ENCODE data around the gene BMP6. TPM values are rescaled to one million over a fixed set of nuclear protein-coding genes. Genes with fewer than 3 reads are reported as not detected.

The BMP6 gene
- total and polyA plus RNA-seq, 2 of the 4 experiments (the other 2 are of a cell fraction), result 0.18 to 0.19 TPM

DNA sequence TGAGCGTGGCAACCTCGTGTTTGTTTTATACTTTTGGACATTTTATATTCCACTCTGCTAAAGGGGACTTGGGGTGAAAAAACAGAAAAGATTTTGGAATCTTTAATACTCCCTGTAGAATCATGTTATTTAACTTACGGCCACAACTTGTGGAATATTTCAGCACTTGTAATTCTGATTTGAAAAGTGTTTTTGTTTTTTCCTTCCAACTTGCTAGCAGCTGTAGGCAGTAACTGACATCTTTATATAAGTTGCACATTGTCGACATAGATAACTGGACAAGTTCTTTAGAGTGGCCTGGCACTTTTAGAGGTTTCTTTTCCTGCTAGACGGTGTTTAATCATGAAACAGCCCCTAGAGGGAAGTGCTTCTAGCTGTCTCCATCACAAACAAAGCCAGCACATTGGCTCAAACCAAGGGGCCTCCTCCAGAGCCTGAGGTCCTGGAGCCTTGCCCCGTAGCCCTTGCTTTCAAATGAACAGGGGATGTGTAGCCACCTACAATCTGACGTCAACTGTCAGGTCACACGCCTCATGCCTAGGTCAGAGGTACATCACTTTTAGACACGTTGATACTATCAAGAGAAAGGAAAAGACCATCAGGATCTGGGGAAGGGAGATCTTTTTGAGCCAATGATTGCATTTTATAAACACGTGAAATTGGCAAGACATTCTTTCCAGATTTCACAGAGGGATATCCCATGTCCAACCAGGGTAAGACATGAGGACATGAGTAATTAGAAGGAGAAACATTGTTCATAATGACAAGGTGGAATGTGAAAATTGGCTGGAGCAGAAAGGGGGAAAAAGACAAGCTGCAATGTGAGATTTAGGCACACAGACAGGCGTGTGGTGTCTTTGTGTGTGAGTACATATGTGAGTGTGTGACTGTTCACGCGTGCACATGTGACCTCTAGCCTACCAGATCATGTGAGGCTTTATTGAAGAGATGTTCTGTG, 92.6 kb downstream of the BMP6 start:
- H3K9me1 ChIP-seq (ENCODE audit: insufficient read depth, low read length), result no peaks in the 10 kb centered on the region; the same call in 1 of the 2 replicates
- POLR2A ChIA-PET (ENCODE audit: unreplicated experiment), result no interaction called here
- TF ChIP-seq FOS (IDR thresholded peaks at IDR 0.05; ENCODE audit: low read depth, low read length), result no peak
- TF ChIP-seq, protein P1, sequence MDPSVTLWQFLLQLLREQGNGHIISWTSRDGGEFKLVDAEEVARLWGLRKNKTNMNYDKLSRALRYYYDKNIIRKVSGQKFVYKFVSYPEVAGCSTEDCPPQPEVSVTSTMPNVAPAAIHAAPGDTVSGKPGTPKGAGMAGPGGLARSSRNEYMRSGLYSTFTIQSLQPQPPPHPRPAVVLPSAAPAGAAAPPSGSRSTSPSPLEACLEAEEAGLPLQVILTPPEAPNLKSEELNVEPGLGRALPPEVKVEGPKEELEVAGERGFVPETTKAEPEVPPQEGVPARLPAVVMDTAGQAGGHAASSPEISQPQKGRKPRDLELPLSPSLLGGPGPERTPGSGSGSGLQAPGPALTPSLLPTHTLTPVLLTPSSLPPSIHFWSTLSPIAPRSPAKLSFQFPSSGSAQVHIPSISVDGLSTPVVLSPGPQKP (IDR thresholded peaks at IDR 0.05; ENCODE audit: borderline replicate concordance, low read depth, low read length), result no peak
- TF ChIP-seq, protein P2, sequence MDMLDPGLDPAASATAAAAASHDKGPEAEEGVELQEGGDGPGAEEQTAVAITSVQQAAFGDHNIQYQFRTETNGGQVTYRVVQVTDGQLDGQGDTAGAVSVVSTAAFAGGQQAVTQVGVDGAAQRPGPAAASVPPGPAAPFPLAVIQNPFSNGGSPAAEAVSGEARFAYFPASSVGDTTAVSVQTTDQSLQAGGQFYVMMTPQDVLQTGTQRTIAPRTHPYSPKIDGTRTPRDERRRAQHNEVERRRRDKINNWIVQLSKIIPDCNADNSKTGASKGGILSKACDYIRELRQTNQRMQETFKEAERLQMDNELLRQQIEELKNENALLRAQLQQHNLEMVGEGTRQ (IDR thresholded peaks at IDR 0.05; ENCODE audit: low read depth, low read length), result no peak
- TF ChIP-seq NFE2L2 (IDR thresholded peaks at IDR 0.05; ENCODE audit: low read depth, low read length), result no peak
- TF ChIP-seq RAD21 (IDR thresholded peaks at IDR 0.05; ENCODE audit: low read length), result no peak
- no peak for TF ChIP-seq POLR2A (IDR thresholded peaks at IDR 0.05; ENCODE audit: low read depth, low read length)
- no peak for TF ChIP-seq MAFK (IDR thresholded peaks at IDR 0.05; ENCODE audit: low read depth, low read length)
- TF ChIP-seq MXI1 (IDR thresholded peaks at IDR 0.05; ENCODE audit: borderline replicate concordance, low read depth, low read length), result no peak
- TF ChIP-seq SMC3 (IDR thresholded peaks at IDR 0.05; ENCODE audit: low read depth, low read length), result no peak
- TF ChIP-seq, protein P3, sequence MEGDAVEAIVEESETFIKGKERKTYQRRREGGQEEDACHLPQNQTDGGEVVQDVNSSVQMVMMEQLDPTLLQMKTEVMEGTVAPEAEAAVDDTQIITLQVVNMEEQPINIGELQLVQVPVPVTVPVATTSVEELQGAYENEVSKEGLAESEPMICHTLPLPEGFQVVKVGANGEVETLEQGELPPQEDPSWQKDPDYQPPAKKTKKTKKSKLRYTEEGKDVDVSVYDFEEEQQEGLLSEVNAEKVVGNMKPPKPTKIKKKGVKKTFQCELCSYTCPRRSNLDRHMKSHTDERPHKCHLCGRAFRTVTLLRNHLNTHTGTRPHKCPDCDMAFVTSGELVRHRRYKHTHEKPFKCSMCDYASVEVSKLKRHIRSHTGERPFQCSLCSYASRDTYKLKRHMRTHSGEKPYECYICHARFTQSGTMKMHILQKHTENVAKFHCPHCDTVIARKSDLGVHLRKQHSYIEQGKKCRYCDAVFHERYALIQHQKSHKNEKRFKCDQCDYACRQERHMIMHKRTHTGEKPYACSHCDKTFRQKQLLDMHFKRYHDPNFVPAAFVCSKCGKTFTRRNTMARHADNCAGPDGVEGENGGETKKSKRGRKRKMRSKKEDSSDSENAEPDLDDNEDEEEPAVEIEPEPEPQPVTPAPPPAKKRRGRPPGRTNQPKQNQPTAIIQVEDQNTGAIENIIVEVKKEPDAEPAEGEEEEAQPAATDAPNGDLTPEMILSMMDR (conservative IDR thresholded peaks at IDR 0.05; ENCODE audit: low read depth, low read length), result no peak
- TF ChIP-seq CHD1 (IDR thresholded peaks at IDR 0.05; ENCODE audit: low read depth, low read length), result no peak
- no peak for TF ChIP-seq MAZ (IDR thresholded peaks at IDR 0.05; ENCODE audit: borderline replicate concordance, low read depth, low read length)
- TF ChIP-seq RCOR1 (IDR thresholded peaks at IDR 0.05; ENCODE audit: insufficient replicate concordance, low read length), result no peak
- no peak for TF ChIP-seq RFX5 (IDR thresholded peaks at IDR 0.05; ENCODE audit: low read depth, low read length)

More for the DNA sequence above, 92.6 kb downstream of the BMP6 start:
- H2BK120ac ChIP-seq (ENCODE audit: low read depth, low read length), result no peak overlapping the region
- H3K4ac ChIP-seq (ENCODE audit: low read depth, low read length), result no peak overlapping the region
- no peak overlapping the region for H3K4me3 ChIP-seq (ENCODE audit: insufficient read depth, low read depth, low read length)
- H2AK9ac ChIP-seq (replicated peaks; ENCODE audit: low read depth, low read length, poor library complexity), result no peak overlapping the region
- H2AFZ ChIP-seq (replicated peaks; ENCODE audit: low read length, poor library complexity), result no peak overlapping the region
- no peaks in the 10 kb centered on the region for H3K27me3 ChIP-seq (ENCODE audit: control insufficient read depth, insufficient read depth, low read length)
- no peak overlapping the region for H2BK15ac ChIP-seq (ENCODE audit: low read depth, low read length)
- dilution Hi-C loops (cut with HindIII; ENCODE audit: low sequenced_read_pairs, unreplicated experiment) (no loop called here), intact Hi-C loops (cut with micrococcal nuclease) (no loop called here), in situ Hi-C loops (cut with MboI; ENCODE audit: low sequenced_read_pairs) (no loop called here)
- H3K9me3 ChIP-seq (ENCODE audit: control insufficient read depth, insufficient read depth, low read length), result no peaks in the 10 kb centered on the region
- CTCF ChIA-PET, result no interaction called here
- no peak overlapping the region for H3K9ac ChIP-seq (ENCODE audit: low read depth, low read length)
- no peaks in the 10 kb centered on the region for H3K79me1 ChIP-seq (ENCODE audit: low read depth in 1 of 2, low read length in 2 of 2)
- DNase-seq, result no peak
- H3K4me2 ChIP-seq (ENCODE audit: low read depth, low read length), result no peak overlapping the region
- H4K20me1 ChIP-seq (ENCODE audit: insufficient read depth, low read length), result no peaks in the 10 kb centered on the region; the same call in 1 of the 2 replicates
- no peak overlapping the region for H2AK5ac ChIP-seq (ENCODE audit: low read depth, low read length)
- H2BK20ac ChIP-seq (ENCODE audit: low read depth, low read length), result no peak overlapping the region
- no peaks in the 10 kb centered on the region for H3K36me3 ChIP-seq (ENCODE audit: control insufficient read depth, insufficient read depth, low read length)
- peak overlapping the region; percentile 53; the same call in 1 of the 2 replicates for H3K18ac ChIP-seq (ENCODE audit: low read depth, low read length)
- no peak overlapping the region for H3K56ac ChIP-seq (ENCODE audit: extremely low read depth, insufficient read depth, low read length)
- no peak overlapping the region for H2BK5ac ChIP-seq (ENCODE audit: low read depth, low read length, poor library complexity, severe bottlenecking)
- peaks cover 6% of the 10 kb centered on the region; the same call in 1 of the 2 replicates for H3K4me1 ChIP-seq (ENCODE audit: control insufficient read depth, insufficient read depth, low read length)
- no peak overlapping the region for H3K23ac ChIP-seq (ENCODE audit: low read depth, low read length)
- no peak overlapping the region; the same call in 1 of the 2 replicates for H4K5ac ChIP-seq (ENCODE audit: low read depth, low read length)
- no peak overlapping the region for H3K27ac ChIP-seq (ENCODE audit: insufficient read depth, low read length)
- no peak overlapping the region for H3K14ac ChIP-seq (replicated peaks; ENCODE audit: low read depth, low read length)
- no peak overlapping the region for H4K8ac ChIP-seq (ENCODE audit: low read depth in 2 of 2, low read length in 2 of 2)
- no peak for ATAC-seq (ENCODE audit: low read depth)
- no TSS peak for BruUV-seq (replicated peaks)
- no peak overlapping the region for H4K91ac ChIP-seq (ENCODE audit: insufficient read depth, low read depth, low read length)
- WGBS, 2 experiments (ENCODE audit: extremely low coverage in 2 of 2, insufficient read length in 1 of 2), result 86% methylated on average over 4 of the region's 13 CpGs; no CpG with 5 or more reads in 1 of the 2 experiments
